K562 (cell line): ENCODE data around the gene MIR17HG. TPM values are rescaled to one million over a fixed set of nuclear protein-coding genes. Genes with fewer than 3 reads are reported as not detected.

Experiments used
- ATAC-seq: fragments of 200-7000 bp; cut with Tn5 transposase; 3 replicates; pipeline ENCODE4 v1.9.1; 2020; ENCODE audit warnings: moderate library complexity
- BruUV-seq: library from RNA; stranded (reverse); fragments of 400-500 nt; replicated peaks from 2 replicates; lab custom pipeline; 2021; lab: Mats Ljungman, UMichigan
- CTCF ChIA-PET: fragments of 300-600 bp; formaldehyde crosslinking; extraction: SDS; loops from one replicate; lab custom pipeline; 2021; ENCODE audit warnings: low intra/inter-chr PET ratio; lab: Yijun Ruan, JAX
- POLR2A ChIA-PET: fragments of 300-600, 350-650 bp; sonication (Branson Sonifier 250); formaldehyde crosslinking; extraction: SDS; loops from one replicate; lab custom pipeline; 2021; ENCODE audit warnings: antibody characterized with exemption, inconsistent platforms; lab: Yijun Ruan, JAX
- DNase-seq, 4 experiments: peaks; one replicate each; pipeline versions ENCODE4 v3.0.0 to v3.0.0-alpha.2; 2011 to 2018; ENCODE audit warnings: low spot score in 3 of 4, mixed read lengths in 3 of 4; ENCODE audit errors: extremely low read depth in 1 of 4
- FAIRE-seq: peaks from 2 replicates; lab custom pipeline; 2011; peaks lifted over from hg19 to GRCh38; lab: Jason Lieb, UNC
- H2AFZ ChIP-seq: 2 replicates; pipeline ENCODE4 v1.6.0; 2011; ENCODE audit warnings: low read depth, low read length, control low read depth, inconsistent platforms
- H3K27ac ChIP-seq: fragments of 200-600 bp; 3 replicates; pipeline ENCODE4 v1.8.0; 2011; ENCODE audit warnings: low read depth, mild to moderate bottlenecking, control low read depth, inconsistent platforms, low read length, moderate library complexity, mixed read lengths; ENCODE audit errors: extremely low read depth
- H3K27me3 ChIP-seq, 2 experiments: fragments of 300-600 bp in 1 of 2; 2 replicates in 1 of 2; 3 replicates in 1 of 2; pipeline versions ENCODE4 v1.6.0 to v1.8.0; 2011; ENCODE audit warnings: inconsistent platforms in 2 of 2, low read length in 2 of 2, mild to moderate bottlenecking in 1 of 2, mixed read lengths in 1 of 2, moderate library complexity in 1 of 2; ENCODE audit not compliant: control insufficient read depth in 2 of 2, insufficient read depth in 2 of 2
- H3K36me3 ChIP-seq: fragments of 300-600 bp; 3 replicates; pipeline ENCODE4 v1.8.0; 2011; ENCODE audit warnings: mild to moderate bottlenecking, low read length, inconsistent platforms; ENCODE audit not compliant: control insufficient read depth, insufficient read depth
- H3K4me1 ChIP-seq, 2 experiments: fragments of 200-600 bp in 1 of 2; replicated peaks in 1 of 2; 2 replicates in 1 of 2; 3 replicates in 1 of 2; pipeline versions ENCODE4 v1.5.1 to v1.8.0; 2011; ENCODE audit warnings: inconsistent platforms in 2 of 2, low read length in 2 of 2, mild to moderate bottlenecking in 1 of 2, mixed read lengths in 1 of 2, moderate library complexity in 1 of 2; ENCODE audit not compliant: control insufficient read depth in 2 of 2, insufficient read depth in 2 of 2
- H3K4me2 ChIP-seq: 2 replicates; pipeline ENCODE4 v1.6.1; 2011; ENCODE audit warnings: low read length, control low read depth, inconsistent platforms, mixed read lengths; ENCODE audit not compliant: insufficient read depth
- H3K4me3 ChIP-seq: fragments of 200-600 bp; sonication (generic), shearing (Covaris generic); 2 replicates; pipeline ENCODE4 v1.5.1; 2016; ENCODE audit warnings: control low read depth, inconsistent platforms
- H3K79me2 ChIP-seq: fragments of 200-600 bp; 3 replicates; pipeline ENCODE4 v1.8.0; 2011; ENCODE audit warnings: low read length, inconsistent platforms; ENCODE audit not compliant: control insufficient read depth, insufficient read depth
- H3K9ac ChIP-seq, 2 experiments: 2 replicates each; pipeline versions ENCODE4 v1.6.0 to v1.6.1; 2011; ENCODE audit warnings: low read depth in 2 of 2, low read length in 2 of 2, control low read depth in 1 of 2, inconsistent platforms in 1 of 2, mild to moderate bottlenecking in 1 of 2, mixed read lengths in 1 of 2; ENCODE audit not compliant: insufficient read depth in 1 of 2
- H3K9me1 ChIP-seq: one replicate; pipeline ENCODE4 v1.6.0; 2011; ENCODE audit warnings: inconsistent platforms, mild to moderate bottlenecking, low read length, moderate library complexity; ENCODE audit not compliant: control insufficient read depth, insufficient read depth
- H3K9me3 ChIP-seq: replicated peaks from 2 replicates; pipeline ENCODE4 v1.5.1; 2011; ENCODE audit warnings: low read depth, low read length, inconsistent platforms; ENCODE audit not compliant: control insufficient read depth, insufficient read depth
- H4K20me1 ChIP-seq: replicated peaks from 2 replicates; pipeline ENCODE4 v1.6.1; 2011; ENCODE audit warnings: low read length, inconsistent platforms, mixed read lengths; ENCODE audit not compliant: control insufficient read depth, insufficient read depth
- ARID3A ChIP-seq: IDR thresholded peaks from 2 replicates; pipeline ENCODE4 v1.6.1; 2012; ENCODE audit warnings: low read depth, low read length, improper control_type of control experiment, borderline replicate concordance
- ASH1L ChIP-seq: fragments of 450-650 bp; IDR thresholded peaks from 2 replicates; pipeline ENCODE4 v1.6.1; 2018; ENCODE audit warnings: borderline replicate concordance, mild to moderate bottlenecking, low read depth; ENCODE audit not compliant: partially characterized antibody
- CREB3L1 ChIP-seq: fragments of 450-650 bp; IDR thresholded peaks from 2 replicates; pipeline ENCODE4 v1.6.1; 2014; ENCODE audit warnings: low read depth, mild to moderate bottlenecking, moderate library complexity, borderline replicate concordance
- ELF4 ChIP-seq: fragments of 450-650 bp; formaldehyde crosslinking; IDR thresholded peaks from 2 replicates; pipeline ENCODE4 v1.4.0; 2022; ENCODE audit warnings: missing genetic modification characterization
- NR0B1 ChIP-seq: fragments of 450-650 bp; IDR thresholded peaks from one replicate; pipeline ENCODE4 v1.6.1; 2018; ENCODE audit warnings: mild to moderate bottlenecking, moderate library complexity; ENCODE audit not compliant: partially characterized antibody
- ZBTB11 ChIP-seq, 3 experiments: fragments of 200-800 bp in 1 of 3; fragments of 250-450 bp in 1 of 3; fragments of 450-650 bp in 1 of 3; sonication (Bioruptor Pico) in 1 of 3; sonication (Bioruptor generic) in 1 of 3; formaldehyde crosslinking in 1 of 3; IDR thresholded peaks; 2 replicates each; pipeline versions ENCODE4 v1.6.1 to v1.8.0; 2016 to 2022; ENCODE audit warnings: mild to moderate bottlenecking in 2 of 3, missing genetic modification characterization in 2 of 3, missing compliant biosample characterization in 1 of 3, moderate library complexity in 1 of 3
- ZNF134 ChIP-seq: fragments of 250-450 bp; sonication (Bioruptor Pico); conservative IDR thresholded peaks from 2 replicates; pipeline ENCODE4 v1.4.0; 2020
- ZNF444 ChIP-seq: fragments of 250-450 bp; sonication (Bioruptor Pico); IDR thresholded peaks from 2 replicates; pipeline ENCODE4 v1.4.0; 2020; ENCODE audit warnings: mild to moderate bottlenecking, moderate library complexity
- ZNF57 ChIP-seq: fragments of 450-650 bp; formaldehyde crosslinking; IDR thresholded peaks from 2 replicates; pipeline ENCODE4 v1.4.0; 2020; ENCODE audit warnings: mild to moderate bottlenecking, moderate library complexity
- WGBS: fragments of 100-300 bp; shearing (Covaris generic); methylation state at CpG from one replicate; pipeline ENCODE4 v1.1.6; 2016; ENCODE audit warnings: low coverage, mixed read lengths; ENCODE audit not compliant: insufficient coverage; ENCODE audit errors: missing lambda C conversion rate; 5-methylcytosine and 5-hydroxymethylcytosine counted together
- in situ Hi-C: fragments of 300-500 bp; cut with MboI; formaldehyde crosslinking; loops from 4 replicates; pipeline ENCODE4 v1.15.0; 2018; ENCODE audit warnings: inconsistent platforms, mixed read lengths
- intact Hi-C: fragments of 100-400 bp; cut with micrococcal nuclease; formaldehyde crosslinking; loops from 2 replicates; pipeline ENCODE4 v1.14.2; 2022
- polyA plus RNA-seq, 8 experiments: library from polyadenylated mRNA; depleted of rRNA in 4 of 8; stranded (reverse) in 5 of 8; unstranded in 3 of 8; fragments of >200 nt; fragmentation: Nextera tagmentation in 2 of 8; fragmentation: Illumina TruSeq in 1 of 8; extraction: Ambion mirVana in 2 of 8; extraction: Trizol in 1 of 8; gene quantifications; 2 replicates each; pipeline versions ENCODE4 v1.2.1 to v1.2.3, GENCODE V29; 2011 to 2014; ENCODE audit warnings: inconsistent platforms in 1 of 8, missing spikeins in 1 of 8
- total RNA-seq, 7 experiments: library from RNA; depleted of rRNA in 6 of 7; stranded (reverse); fragments of >200 nt in 6 of 7; fragmentation: Illumina TruSeq in 2 of 7; extraction: Trizol in 2 of 7; gene quantifications; 2 replicates each; pipeline versions ENCODE4 v1.2.1 to v1.2.3, GENCODE V29; 2011 to 2021; ENCODE audit warnings: low replicate concordance in 1 of 7
- TF ChIP-seq, protein P1 (sequence below): conservative IDR thresholded peaks from 2 replicates; pipeline ENCODE4 v1.6.1; 2011; ENCODE audit warnings: low read depth, mild to moderate bottlenecking, low read length; ENCODE audit not compliant: control insufficient read depth

Gene MIR17HG
- total and polyA plus RNA-seq, 9 of the 15 experiments (the other 6 are each of a cell fraction or from before 2014, with no cell fraction given): 44.2 to 218 (median 77.8) TPM

- intact Hi-C loops (no loop called here), in situ Hi-C loops (no loop called here)
- no peaks in the 10 kb centered on the region for H3K9me3 ChIP-seq
- DNase-seq (peak in 1 of 4 experiments; percentile 55), ATAC-seq (no peak), FAIRE-seq (no peak)
- 60% methylated on average over 4 of the region's 4 CpGs for WGBS
- TF ChIP-seq ZNF134 (CRISPR knock-in tag) (no peak), ZBTB11 (CRISPR knock-in tag; IDR thresholded peaks at IDR 0.05) (no peak), ARID3A (no peak), CREB3L1 (no peak), ASH1L (no peak), ELF4 (CRISPR knock-in tag) (no peak), NR0B1 (no peak), ZNF57 (CRISPR knock-in tag) (no peak), ZNF444 (CRISPR knock-in tag) (no peak)
- TF ChIP-seq, protein P1, sequence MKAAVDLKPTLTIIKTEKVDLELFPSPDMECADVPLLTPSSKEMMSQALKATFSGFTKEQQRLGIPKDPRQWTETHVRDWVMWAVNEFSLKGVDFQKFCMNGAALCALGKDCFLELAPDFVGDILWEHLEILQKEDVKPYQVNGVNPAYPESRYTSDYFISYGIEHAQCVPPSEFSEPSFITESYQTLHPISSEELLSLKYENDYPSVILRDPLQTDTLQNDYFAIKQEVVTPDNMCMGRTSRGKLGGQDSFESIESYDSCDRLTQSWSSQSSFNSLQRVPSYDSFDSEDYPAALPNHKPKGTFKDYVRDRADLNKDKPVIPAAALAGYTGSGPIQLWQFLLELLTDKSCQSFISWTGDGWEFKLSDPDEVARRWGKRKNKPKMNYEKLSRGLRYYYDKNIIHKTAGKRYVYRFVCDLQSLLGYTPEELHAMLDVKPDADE: no peak
- H3K4me1 ChIP-seq: peaks cover 0 to 7% of the 10 kb centered on the region in 2 experiments; a peak in 3 of 5 replicates
- H2AFZ ChIP-seq: no peak overlapping the region
- H3K36me3 ChIP-seq: peaks cover 32% of the 10 kb centered on the region
- peaks cover 34% of the 10 kb centered on the region for H4K20me1 ChIP-seq
- H3K4me3 ChIP-seq: no peak overlapping the region
- H3K9ac ChIP-seq: no peak overlapping the region
- BruUV-seq: no TSS peak
- ChIA-PET POLR2A (interaction anchor here (0.7 to 6.5 kb wide), 21 partner anchors 8 to 1959 kb away, joined by 3 to 99 read pairs (median 6); partner anchors contain the start of genes GPC5 and MIR17HG), CTCF (interaction anchor here (1.4 kb wide), 1 partner anchor 11 kb away, joined by 3 read pairs; no protein-coding TSS in a partner anchor)
- peaks cover 5% of the 10 kb centered on the region for H3K9me1 ChIP-seq
- H3K27me3 ChIP-seq: no peaks in the 10 kb centered on the region
- peak overlapping the region; percentile 1; the same call in 2 of the 3 replicates for H3K27ac ChIP-seq
- H3K4me2 ChIP-seq: no peak overlapping the region
- H3K79me2 ChIP-seq: 0 out of 3 replicates have a peak, but pooled peaks cover under 1% of the 10 kb centered on the region
Observed at GRCh38 chr13:91360246-91360751, 12.8 kb downstream of the MIR17HG start.
